Loucy (cell line): ENCODE measurements around the gene MCF2L2.

Experiments used
- CTCF ChIP-seq: fragments of 200-600 bp; sonication (generic); conservative IDR thresholded peaks from 2 replicates; pipeline ENCODE4 v1.5.1; 2014; ENCODE audit warnings: mild to moderate bottlenecking, antibody characterized with exemption, low read length
- EZH2phosphoT487 ChIP-seq: fragments of 200-600 bp; IDR thresholded peaks from 2 replicates; pipeline ENCODE4 v1.6.1; 2018; ENCODE audit warnings: antibody characterized with exemption, mild to moderate bottlenecking, moderate library complexity, borderline replicate concordance

DNA sequence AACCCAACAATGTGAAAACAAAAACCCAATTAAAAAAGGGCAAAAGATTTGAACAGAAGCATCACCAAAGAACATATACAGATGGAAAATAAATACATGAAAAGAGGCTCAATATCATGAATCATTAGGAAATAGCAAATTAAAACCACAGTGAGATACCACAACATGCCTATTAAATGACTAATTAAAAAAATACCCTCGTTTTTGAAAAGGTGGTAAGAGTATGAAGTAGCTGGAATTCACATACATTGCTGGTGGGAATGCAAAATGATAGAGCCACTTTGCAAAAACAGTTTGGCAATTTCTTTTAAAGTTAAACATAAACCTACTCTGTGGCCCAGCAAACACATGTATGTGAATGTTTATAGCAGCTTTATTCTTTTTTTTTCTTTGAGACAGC, 99.6 kb downstream of the MCF2L2 start:
- no peak for TF ChIP-seq CTCF
- no peak for TF ChIP-seq EZH2phosphoT487
